IMR-90 (cell line): ENCODE results near the gene FBH1. TPM values are rescaled to one million over a fixed set of nuclear protein-coding genes. Genes with fewer than 3 reads are reported as not detected.
A peak's percentile ranks its signal among the peaks of the same experiment; 100 is the strongest.

Experiments
- ATAC-seq: fragments of 200-7000 bp; cut with Tn5 transposase; 2 replicates; pipeline ENCODE4 v1.9.1; 2020; ENCODE audit warnings: low read depth, mild to moderate bottlenecking, moderate library complexity
- BruUV-seq: library from RNA; stranded (reverse); fragments of 400-500 nt; replicated peaks from 2 replicates; lab custom pipeline; 2021; lab: Mats Ljungman, UMichigan
- CTCF ChIA-PET: fragments of 300-600 bp; formaldehyde crosslinking; extraction: SDS; loops from one replicate; lab custom pipeline; 2021; ENCODE audit warnings: antibody characterized with exemption; lab: Yijun Ruan, JAX
- POLR2A ChIA-PET: fragments of 300-600 bp; sonication (Branson Sonifier 250); formaldehyde crosslinking; loops from one replicate; lab custom pipeline; 2022; ENCODE audit warnings: antibody characterized with exemption; ENCODE audit not compliant: unreplicated experiment; lab: Charles Lee
- DNase-seq: peaks from one replicate; pipeline ENCODE4 v3.0.0; 2013
- H2AFZ ChIP-seq: replicated peaks from 2 replicates; pipeline ENCODE3; 2013; ENCODE audit warnings: low read length, mild to moderate bottlenecking; ENCODE audit not compliant: poor library complexity
- H2AK5ac ChIP-seq: 2 replicates; pipeline ENCODE4 v1.6.1; 2013; ENCODE audit warnings: low read depth, low read length, inconsistent platforms
- H2AK9ac ChIP-seq: replicated peaks from 2 replicates; pipeline ENCODE3; 2013; ENCODE audit warnings: mild to moderate bottlenecking, low read depth, low read length, moderate library complexity; ENCODE audit not compliant: poor library complexity
- H2BK120ac ChIP-seq: 2 replicates; pipeline ENCODE4 v1.6.1; 2013; ENCODE audit warnings: low read depth, low read length, inconsistent platforms
- H2BK15ac ChIP-seq: 3 replicates; pipeline ENCODE4 v1.6.1; 2013; ENCODE audit warnings: low read depth, low read length, inconsistent platforms
- H2BK20ac ChIP-seq: 2 replicates; pipeline ENCODE4 v1.6.1; 2013; ENCODE audit warnings: low read depth, mild to moderate bottlenecking, inconsistent platforms, low read length, moderate library complexity
- H2BK5ac ChIP-seq: 2 replicates; pipeline ENCODE4 v1.6.1; 2013; ENCODE audit warnings: mild to moderate bottlenecking, low read depth, low read length, inconsistent platforms; ENCODE audit not compliant: poor library complexity, severe bottlenecking
- H3K14ac ChIP-seq: replicated peaks from 2 replicates; pipeline ENCODE4 v1.6.1; 2013; ENCODE audit warnings: low read depth, low read length, inconsistent platforms
- H3K18ac ChIP-seq: 2 replicates; pipeline ENCODE4 v1.6.1; 2013; ENCODE audit warnings: low read depth, low read length, control low read depth
- H3K23ac ChIP-seq: 2 replicates; pipeline ENCODE4 v1.6.1; 2013; ENCODE audit warnings: low read depth, low read length, inconsistent platforms
- H3K27ac ChIP-seq: 2 replicates; pipeline ENCODE4 v1.5.1; 2013; ENCODE audit warnings: mild to moderate bottlenecking, control low read depth, low read length; ENCODE audit not compliant: insufficient read depth
- H3K27me3 ChIP-seq: 2 replicates; pipeline ENCODE4 v1.6.1; 2013; ENCODE audit warnings: low read length; ENCODE audit not compliant: control insufficient read depth, insufficient read depth
- H3K36me3 ChIP-seq: 2 replicates; pipeline ENCODE4 v1.6.1; 2013; ENCODE audit warnings: low read length, mixed read lengths; ENCODE audit not compliant: control insufficient read depth, insufficient read depth
- H3K4ac ChIP-seq: 2 replicates; pipeline ENCODE4 v1.6.1; 2013; ENCODE audit warnings: low read depth, low read length, inconsistent platforms
- H3K4me1 ChIP-seq: 2 replicates; pipeline ENCODE4 v1.6.1; 2013; ENCODE audit warnings: low read length, mixed read lengths; ENCODE audit not compliant: control insufficient read depth, insufficient read depth
- H3K4me2 ChIP-seq: 2 replicates; pipeline ENCODE4 v1.6.1; 2013; ENCODE audit warnings: low read depth, mild to moderate bottlenecking, control low read depth, low read length, moderate library complexity
- H3K4me3 ChIP-seq: 2 replicates; pipeline ENCODE4 v1.5.1; 2013; ENCODE audit warnings: low read depth, mild to moderate bottlenecking, control low read depth, low read length, moderate library complexity; ENCODE audit not compliant: insufficient read depth
- H3K56ac ChIP-seq: 2 replicates; pipeline ENCODE4 v1.6.1; 2013; ENCODE audit warnings: low read length, inconsistent platforms; ENCODE audit not compliant: insufficient read depth; ENCODE audit errors: extremely low read depth
- H3K79me1 ChIP-seq, 2 experiments: 2 replicates each; pipeline ENCODE4 v1.6.1; 2013; ENCODE audit warnings: low read length in 2 of 2, inconsistent platforms in 1 of 2, low read depth in 1 of 2
- H3K9ac ChIP-seq: 2 replicates; pipeline ENCODE4 v1.6.1; 2013; ENCODE audit warnings: low read depth, low read length, control low read depth
- H3K9me1 ChIP-seq: 2 replicates; pipeline ENCODE4 v1.6.1; 2013; ENCODE audit warnings: low read length, inconsistent platforms; ENCODE audit not compliant: insufficient read depth
- H3K9me3 ChIP-seq: 2 replicates; pipeline ENCODE4 v1.6.1; 2013; ENCODE audit warnings: low read length; ENCODE audit not compliant: control insufficient read depth, insufficient read depth
- H4K20me1 ChIP-seq: 2 replicates; pipeline ENCODE4 v1.6.1; 2013; ENCODE audit warnings: low read length, inconsistent platforms; ENCODE audit not compliant: insufficient read depth
- H4K5ac ChIP-seq: 2 replicates; pipeline ENCODE4 v1.6.1; 2013; ENCODE audit warnings: mild to moderate bottlenecking, low read depth, low read length, control low read depth
- H4K8ac ChIP-seq, 2 experiments: 2 replicates each; pipeline ENCODE4 v1.6.1; 2013; ENCODE audit warnings: low read depth in 2 of 2, low read length in 2 of 2, control low read depth in 1 of 2, inconsistent platforms in 1 of 2
- H4K91ac ChIP-seq: 2 replicates; pipeline ENCODE4 v1.6.1; 2013; ENCODE audit warnings: low read depth, low read length, inconsistent platforms; ENCODE audit not compliant: insufficient read depth
- BHLHE40 ChIP-seq: fragments of 150-350 bp; IDR thresholded peaks from 2 replicates; pipeline ENCODE4 v1.6.1; 2016; ENCODE audit warnings: mild to moderate bottlenecking, low read depth, low read length
- CEBPB ChIP-seq: IDR thresholded peaks from 2 replicates; pipeline ENCODE4 v1.6.1; 2012; ENCODE audit warnings: low read depth, low read length, improper control_type of control experiment
- RCOR1 ChIP-seq: IDR thresholded peaks from 2 replicates; pipeline ENCODE4 v1.6.1; 2012; ENCODE audit warnings: mild to moderate bottlenecking, low read length, improper control_type of control experiment; ENCODE audit not compliant: insufficient replicate concordance
- WGBS, 2 experiments: methylation state at CpG; one replicate each; pipeline versions ENCODE4 v1.1.5 to v1.1.7; 2013; ENCODE audit warnings: missing lambda C conversion rate in 2 of 2; ENCODE audit not compliant: insufficient read length in 1 of 2; ENCODE audit errors: extremely low coverage in 2 of 2; 5-methylcytosine and 5-hydroxymethylcytosine counted together
- dilution Hi-C: fragments of 300-500 bp; cut with HindIII; formaldehyde crosslinking; loops from one replicate; pipeline ENCODE4 v1.14.3; 2018; ENCODE audit warnings: low sequenced_read_pairs; ENCODE audit not compliant: unreplicated experiment
- in situ Hi-C: fragments of 300-500 bp; cut with MboI; formaldehyde crosslinking; loops from 3 replicates; pipeline ENCODE4 v1.14.3; 2019; ENCODE audit warnings: low sequenced_read_pairs, inconsistent platforms, mixed read lengths
- intact Hi-C: fragments of 100-400 bp; cut with micrococcal nuclease; formaldehyde crosslinking; loops from 2 replicates; pipeline ENCODE4 v1.10.0; 2022
- polyA plus RNA-seq, 3 experiments: library from polyadenylated mRNA; depleted of rRNA; stranded (reverse); fragments of >200 nt; gene quantifications; 2 replicates each; pipeline ENCODE4 v1.2.3, GENCODE V29; 2012; ENCODE audit warnings: low replicate concordance in 1 of 3
- total RNA-seq: library from RNA; depleted of rRNA; stranded (reverse); fragments of >200 nt; gene quantifications from 2 replicates; pipeline ENCODE4 v1.2.3, GENCODE V29; 2012

Gene FBH1
- total and polyA plus RNA-seq, 2 of the 4 experiments (the other 2 are of a cell fraction) = 59.3 to 72.2 TPM

DNA sequence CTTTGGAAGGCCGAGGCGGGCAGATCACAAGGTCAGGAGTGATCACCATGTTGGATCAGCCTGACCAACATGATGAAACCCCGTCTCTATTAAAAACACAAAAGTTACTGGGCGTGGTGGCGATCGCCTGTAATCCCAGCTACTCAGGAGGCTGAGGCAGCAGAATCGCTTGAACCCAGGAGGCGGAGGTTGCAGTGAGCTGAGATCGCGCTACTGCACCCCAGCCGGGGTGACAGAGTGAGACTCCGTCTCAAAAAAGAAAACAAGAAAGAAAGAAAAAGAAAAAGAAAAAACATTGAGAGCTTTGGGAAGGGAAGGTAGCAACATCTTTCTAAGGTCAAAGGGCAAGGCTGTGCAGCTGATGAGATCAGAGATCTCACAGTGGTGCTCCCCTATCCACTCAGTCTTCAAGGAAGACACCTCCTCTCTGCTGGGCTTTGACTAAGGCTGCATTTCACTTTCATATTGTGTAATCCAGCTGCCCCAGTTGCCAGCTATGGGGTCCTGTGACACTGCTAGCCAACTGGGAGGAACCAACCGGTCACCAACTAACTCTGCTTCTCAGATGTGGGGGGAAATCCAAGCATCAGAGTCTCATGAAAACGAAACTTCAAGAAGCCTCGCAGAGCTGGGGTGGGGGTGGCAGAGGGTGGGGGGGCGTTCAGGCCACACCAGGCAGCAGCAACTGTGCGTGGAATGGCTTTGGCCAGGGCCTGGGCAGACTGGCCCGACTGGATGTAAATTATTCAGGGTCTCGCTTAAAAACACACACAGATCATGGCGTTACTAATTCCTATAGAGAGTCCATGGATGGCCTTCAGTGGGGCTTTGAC is 85.8 kb downstream of the FBH1 start:
- H2AK9ac ChIP-seq = peak overlapping the region; percentile 81
- no peak overlapping the region for H2BK5ac ChIP-seq
- in situ Hi-C loops (no loop called here), dilution Hi-C loops (no loop called here), intact Hi-C loops (loop anchor here (2.0 kb wide), 4 partner anchors 17 to 49 kb away; no protein-coding TSS in a partner anchor)
- peak overlapping the region; percentile 61; the same call in 1 of the 2 replicates for H3K27ac ChIP-seq
- ATAC-seq (no peak), DNase-seq (peak; percentile 38)
- H3K4me3 ChIP-seq = peak overlapping the region; percentile 68
- peak overlapping the region; percentile 46; the same call in 1 of the 2 replicates for H3K14ac ChIP-seq
- peak overlapping the region; percentile 56; the same call in 1 of the 2 replicates for H4K5ac ChIP-seq
- H3K9me3 ChIP-seq = no peaks in the 10 kb centered on the region
- peak overlapping the region; percentile 60 for H3K4me2 ChIP-seq
- no TSS peak for BruUV-seq
- no peaks in the 10 kb centered on the region for H3K9me1 ChIP-seq
- H3K4me1 ChIP-seq = peaks cover 5% of the 10 kb centered on the region; the same call in 1 of the 2 replicates
- peak overlapping the region; percentile 89; the same call in 1 of the 2 replicates for H3K23ac ChIP-seq
- peak overlapping the region; percentile 98 for H2AFZ ChIP-seq
- TF ChIP-seq BHLHE40 = no peak
- peak; percentile 82 for TF ChIP-seq CEBPB
- TF ChIP-seq RCOR1 = no peak
- H2BK15ac ChIP-seq = 0 out of 3 replicates have a peak overlapping the region, but pooled peaks have one; percentile 20
- peak overlapping the region; percentile 19; the same call in 1 of the 2 replicates for H4K91ac ChIP-seq
- no peaks in the 10 kb centered on the region for H4K20me1 ChIP-seq
- H3K9ac ChIP-seq = peak overlapping the region; percentile 63
- 0 out of 2 replicates have a peak overlapping the region, but pooled peaks have one; percentile 46 for H3K56ac ChIP-seq
- peak overlapping the region; percentile 59 to 70; a peak in 2 of 4 replicates for H4K8ac ChIP-seq
- peak overlapping the region; percentile 62; the same call in 1 of the 2 replicates for H3K4ac ChIP-seq
- ChIA-PET CTCF (interaction anchor here (0.9 kb wide), 1 partner anchor 116 kb away, joined by 3 read pairs; no protein-coding TSS in a partner anchor), POLR2A (no interaction called here)
- no peaks in the 10 kb centered on the region; the same call in 1 of the 2 replicates for H3K36me3 ChIP-seq
- 94% methylated on average over 3 of the region's 20 CpGs; no CpG with 5 or more reads in 1 of the 2 experiments for WGBS, 2 experiments
- H3K27me3 ChIP-seq = no peaks in the 10 kb centered on the region
- no peak overlapping the region for H2BK20ac ChIP-seq
- peak overlapping the region; percentile 49; the same call in 1 of the 2 replicates for H3K18ac ChIP-seq
- H2AK5ac ChIP-seq = no peak overlapping the region
- no peak overlapping the region for H2BK120ac ChIP-seq
- peaks cover 9 to 35% of the 10 kb centered on the region in 2 experiments; a peak in 3 of 4 replicates for H3K79me1 ChIP-seq
